Measurements from ENCODE around the gene DNAI4.
"Not testable (repeated sequence)": the region's sequence is repeated elsewhere in the genome, so short reads cannot be mapped to it uniquely, and the experiment has no call there.

DNA sequence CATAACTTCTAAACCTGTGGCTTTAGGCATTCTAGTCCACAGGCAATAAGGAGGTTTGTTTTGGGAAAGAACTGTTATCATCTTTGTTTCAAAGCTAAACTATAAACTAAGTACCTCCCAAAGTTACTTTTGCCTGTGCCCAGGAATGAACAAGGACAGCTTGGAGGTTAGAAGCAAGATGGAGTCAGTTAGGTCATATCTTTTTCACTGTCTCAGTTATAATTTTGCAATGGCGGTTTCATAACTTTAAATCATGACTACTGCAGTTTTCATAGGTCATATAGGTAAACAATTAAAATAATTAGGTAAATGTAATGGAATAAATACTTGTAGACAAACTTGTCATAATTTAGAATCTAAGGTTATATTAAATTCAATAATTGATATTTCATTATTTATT lies 9.5 kb downstream of the DNAI4 start:
- TF ChIP-seq CEBPB, SMC3, POLR2A, RFX5, MAFK (IDR thresholded peaks at IDR 0.05; ENCODE audit: low read depth, low read length): not testable (repeated sequence)
- TF ChIP-seq, protein P1, sequence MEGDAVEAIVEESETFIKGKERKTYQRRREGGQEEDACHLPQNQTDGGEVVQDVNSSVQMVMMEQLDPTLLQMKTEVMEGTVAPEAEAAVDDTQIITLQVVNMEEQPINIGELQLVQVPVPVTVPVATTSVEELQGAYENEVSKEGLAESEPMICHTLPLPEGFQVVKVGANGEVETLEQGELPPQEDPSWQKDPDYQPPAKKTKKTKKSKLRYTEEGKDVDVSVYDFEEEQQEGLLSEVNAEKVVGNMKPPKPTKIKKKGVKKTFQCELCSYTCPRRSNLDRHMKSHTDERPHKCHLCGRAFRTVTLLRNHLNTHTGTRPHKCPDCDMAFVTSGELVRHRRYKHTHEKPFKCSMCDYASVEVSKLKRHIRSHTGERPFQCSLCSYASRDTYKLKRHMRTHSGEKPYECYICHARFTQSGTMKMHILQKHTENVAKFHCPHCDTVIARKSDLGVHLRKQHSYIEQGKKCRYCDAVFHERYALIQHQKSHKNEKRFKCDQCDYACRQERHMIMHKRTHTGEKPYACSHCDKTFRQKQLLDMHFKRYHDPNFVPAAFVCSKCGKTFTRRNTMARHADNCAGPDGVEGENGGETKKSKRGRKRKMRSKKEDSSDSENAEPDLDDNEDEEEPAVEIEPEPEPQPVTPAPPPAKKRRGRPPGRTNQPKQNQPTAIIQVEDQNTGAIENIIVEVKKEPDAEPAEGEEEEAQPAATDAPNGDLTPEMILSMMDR (conservative IDR thresholded peaks at IDR 0.05; ENCODE audit: low read depth, low read length) = not testable (repeated sequence)

All from IMR-90 (cell line).